ENCODE measurements around the gene PIK3R3. TPM values are rescaled to one million over a fixed set of nuclear protein-coding genes. Genes with fewer than 3 reads are reported as not detected.

PIK3R3 gene
- total RNA-seq, 1 experiment from 2014 or later, result 12.4 TPM

GRCh38 chr1:46056325-46056724 lies 76.1 kb downstream of the PIK3R3 start:
- Histone ChIP-seq H3K23ac (ENCODE audit: insufficient read length, low read depth, low read length) (no peak overlapping the region), H3K18ac (ENCODE audit: insufficient read length, low read depth, low read length) (no peak overlapping the region), H3K56ac (ENCODE audit: insufficient read length, low read depth, low read length) (no peak overlapping the region), H3K23me2 (ENCODE audit: insufficient read length, low read depth, low read length, poor library complexity, severe bottlenecking) (no peaks in the 10 kb centered on the region), H3T11ph (ENCODE audit: low read length) (no peak overlapping the region), H4K20me1 (ENCODE audit: control insufficient read depth, insufficient read depth, insufficient read length) (no peaks in the 10 kb centered on the region), H3K79me1 (ENCODE audit: insufficient read depth, low read depth, low read length, poor library complexity, severe bottlenecking) (no peaks in the 10 kb centered on the region), H3K4me1 (ENCODE audit: insufficient read depth, low read length) (no peaks in the 10 kb centered on the region), H4K91ac (ENCODE audit: insufficient read length, low read depth, low read length) (no peak overlapping the region), H2AFZ (ENCODE audit: low read length) (no peak overlapping the region), H3K27ac (ENCODE audit: insufficient read length, low read depth, low read length) (no peak overlapping the region), H3K14ac (ENCODE audit: insufficient read depth, low read length) (no peak overlapping the region), H2BK120ac (ENCODE audit: low read depth, low read length, poor library complexity, severe bottlenecking) (no peak overlapping the region), H3K27me3 (ENCODE audit: insufficient read depth, low read length) (no peaks in the 10 kb centered on the region), H2AK5ac (ENCODE audit: insufficient read length, low read length) (no peak overlapping the region), H3K79me2 (ENCODE audit: insufficient read depth, low read length) (no peaks in the 10 kb centered on the region), H3K4me2 (ENCODE audit: insufficient read depth, insufficient read length, low read length) (no peak overlapping the region), H4K8ac (replicated peaks; ENCODE audit: insufficient read length, low read depth, low read length) (no peak overlapping the region), H2BK5ac (ENCODE audit: insufficient read length, low read length) (no peak overlapping the region), H3K9me3 (ENCODE audit: control insufficient read depth, low read depth, low read length) (no peaks in the 10 kb centered on the region), H4K5ac (ENCODE audit: insufficient read length, low read depth, low read length) (no peak overlapping the region), H2BK15ac (ENCODE audit: low read depth, low read length) (no peak overlapping the region), H3K9ac (ENCODE audit: extremely low read depth, insufficient read length, low read length) (no peak overlapping the region), H3K4ac (ENCODE audit: low read depth, low read length) (no peak overlapping the region), H2BK20ac (ENCODE audit: low read depth, low read length, poor library complexity, severe bottlenecking) (no peak overlapping the region), H2BK12ac (ENCODE audit: insufficient read length, low read depth, low read length) (no peak overlapping the region)
- H3K4me1 Mint-ChIP-seq, result peaks cover 4 to 5% of the 10 kb centered on the region in 2 experiments; a peak in 3 of 4 replicates
- no CpG with 5 or more reads among the region's 5 CpGs for WGBS (ENCODE audit: extremely low coverage, insufficient read length, low lambda C conversion rate)
- H3K27me3 Mint-ChIP-seq (ENCODE audit: low read depth), result no peaks in the 10 kb centered on the region
- TF ChIP-seq CTCF (conservative IDR thresholded peaks at IDR 0.05), result no peak
- no peak overlapping the region for H3K4me3 Mint-ChIP-seq
- DNase-seq, result no peak
- peaks cover 6 to 11% of the 10 kb centered on the region in 2 experiments for H3K9me3 Mint-ChIP-seq
- H3K27ac Mint-ChIP-seq, result no peak overlapping the region
- H3K36me3 Mint-ChIP-seq (ENCODE audit: insufficient read depth in 1 of 3, low read depth in 3 of 3), result peaks cover 27 to 39% (median 29%) of the 10 kb centered on the region in 3 experiments

Measured in H9 (cell line).